Stimulated activated naive CD4-positive, alpha-beta T cell (primary cell): ENCODE data around the gene USP28.
"Not testable (repeated sequence)": the region's sequence is repeated elsewhere in the genome, so short reads cannot be mapped to it uniquely, and the experiment has no call there.

Source experiments
- DNase-seq, 6 experiments: peaks; one replicate each; lab custom pipeline; 2025; lab: John Stamatoyannopoulos, UW

The USP28 gene

DNA sequence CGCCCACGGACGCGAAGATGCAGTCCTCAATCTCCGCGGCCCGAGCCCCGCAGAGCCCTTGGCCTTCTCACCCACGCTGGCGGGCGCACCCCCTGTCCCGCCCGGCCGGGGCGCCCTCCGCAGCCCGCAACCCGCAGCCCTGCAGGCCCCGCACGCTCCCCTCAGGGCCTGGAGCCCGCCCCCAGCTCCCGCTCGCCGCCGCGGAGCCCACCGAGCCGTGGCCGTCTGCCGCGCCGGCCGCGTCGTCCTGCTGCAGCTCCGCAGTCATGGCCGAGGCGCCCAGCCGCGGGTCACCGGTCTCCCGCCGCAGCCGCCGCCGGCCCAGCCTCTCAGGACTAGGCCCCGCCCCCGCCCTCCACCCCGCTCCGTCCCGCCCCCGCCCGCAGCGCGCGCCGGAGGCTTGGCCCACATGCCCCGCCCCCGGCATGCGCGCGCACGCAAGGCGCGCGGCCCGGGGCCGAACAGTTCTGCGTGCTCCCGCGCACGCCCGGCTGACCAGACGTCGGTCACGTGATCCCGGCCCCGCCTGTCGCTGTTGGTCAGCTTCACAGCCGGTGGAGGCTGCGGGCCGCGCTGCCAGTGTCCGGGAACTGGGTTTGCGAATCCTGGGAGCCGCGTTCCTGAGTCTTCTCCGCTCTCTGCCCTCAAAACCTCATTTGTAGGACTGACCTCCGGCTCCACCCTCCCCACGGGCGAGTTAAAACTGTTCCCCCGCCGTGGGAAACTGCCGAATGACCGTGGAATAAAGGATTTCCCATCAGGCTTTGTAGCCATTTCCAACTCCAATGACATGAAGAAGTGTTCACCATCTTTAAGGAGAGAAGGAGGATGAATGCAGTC, at the start of gene USP28:
USP28 (minus strand) TSS at position 339 of the 840 bp plus-strand sequence; CDS start at position 268, 71 bp downstream.
- DNase-seq: peak; percentile 61 to 83 (median 72)

GRCh38 chr11:113923572-113923971, 48.2 kb upstream of the USP28 start:
- DNase-seq: no peak

GRCh38 chr11:113911491-113911890, 36.1 kb upstream of the USP28 start:
- DNase-seq: not testable (repeated sequence)

- DNase-seq: no peak
Observed at GRCh38 chr11:113908098-113908497, 32.7 kb upstream of the USP28 start.

DNA sequence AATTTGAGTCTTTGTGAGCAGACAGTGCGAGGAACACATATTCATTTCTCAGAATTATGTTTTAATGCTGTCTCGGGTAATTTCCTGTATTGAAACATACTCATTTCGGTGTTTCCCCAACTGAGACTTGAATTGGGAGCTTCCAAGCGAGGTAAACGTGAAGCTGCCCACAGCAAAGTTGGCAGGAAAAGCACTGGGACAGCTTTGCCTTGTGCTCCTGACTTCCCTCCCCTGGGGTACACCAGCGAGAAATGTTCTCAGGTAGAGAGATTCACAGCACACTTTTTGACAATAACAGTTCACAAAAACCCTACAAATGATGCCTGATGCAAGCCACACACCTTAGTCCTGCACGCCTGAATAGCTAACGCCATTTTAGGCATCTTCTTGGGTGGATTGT, 32.3 kb upstream of the USP28 start:
- DNase-seq: no peak

GRCh38 chr11:113907152-113907551, 31.8 kb upstream of the USP28 start:
- DNase-seq: no peak

- DNase-seq: no peak
Observed at GRCh38 chr11:113906516-113906915, 31.1 kb upstream of the USP28 start.

DNA sequence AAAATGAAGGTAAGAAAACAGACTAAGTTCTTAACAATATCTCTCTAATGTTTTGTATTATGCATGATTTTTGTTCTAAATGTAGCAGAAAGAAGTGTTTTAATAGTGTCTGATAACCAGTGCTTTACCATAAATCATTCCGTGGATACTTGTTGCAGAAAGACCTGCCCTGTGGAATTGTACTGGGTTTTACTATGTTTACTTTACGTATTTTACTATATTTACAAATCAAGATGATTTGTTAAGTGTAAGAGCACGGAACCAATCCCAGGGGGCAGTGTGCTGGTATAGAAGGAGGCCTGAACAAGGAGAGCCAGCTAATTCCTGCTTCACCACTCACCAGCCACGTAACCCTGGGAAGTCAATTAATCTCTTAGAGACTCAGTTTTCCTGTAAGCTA, 30.7 kb upstream of the USP28 start:
- no peak for DNase-seq

GRCh38 chr11:113904379-113905101, 29.2 kb upstream of the USP28 start, which contains the start of gene HTR3B:
HTR3B (plus strand) TSS chr11:113904796; CDS start chr11:113904934, 138 bp downstream.
- no peak for DNase-seq

GRCh38 chr11:113901141-113901540, 25.8 kb upstream of the USP28 start:
- no peak for DNase-seq

DNA sequence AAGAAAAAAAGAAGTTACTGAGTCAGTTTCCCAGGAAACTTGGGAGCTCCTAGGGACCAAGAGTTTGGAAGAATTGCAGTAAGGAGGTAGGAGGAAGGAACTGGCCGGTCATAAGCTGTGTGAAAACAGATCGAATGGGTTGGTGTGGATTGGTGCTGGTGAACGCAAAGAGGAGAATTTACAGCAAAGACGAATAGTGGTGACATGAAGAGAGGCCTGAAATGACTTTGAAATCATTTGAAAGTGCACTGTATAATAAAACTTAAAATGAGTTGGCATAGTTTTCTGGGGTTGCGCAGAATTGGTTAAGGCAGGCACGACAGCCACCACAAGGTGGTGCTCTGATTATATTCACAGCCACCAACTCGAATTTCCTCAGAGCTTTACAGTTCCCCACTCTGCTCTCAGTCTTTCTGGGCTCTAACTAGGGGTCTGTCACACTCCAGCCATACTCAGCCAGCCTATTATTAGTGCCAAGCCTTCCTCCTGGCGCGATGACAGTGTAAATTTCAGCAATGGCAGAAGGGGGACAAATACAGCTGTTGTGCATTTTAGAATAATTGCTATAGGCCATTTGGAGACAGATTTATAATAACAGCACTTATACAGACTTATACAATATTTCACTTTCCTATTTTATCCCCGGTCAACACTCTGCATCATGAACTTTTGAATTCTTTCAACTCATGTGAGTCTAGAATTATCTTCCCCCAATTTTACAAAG, 20.9 kb upstream of the USP28 start:
- DNase-seq: peak in 4 of 6 experiments; percentile 4 to 43 (median 26)

DNA sequence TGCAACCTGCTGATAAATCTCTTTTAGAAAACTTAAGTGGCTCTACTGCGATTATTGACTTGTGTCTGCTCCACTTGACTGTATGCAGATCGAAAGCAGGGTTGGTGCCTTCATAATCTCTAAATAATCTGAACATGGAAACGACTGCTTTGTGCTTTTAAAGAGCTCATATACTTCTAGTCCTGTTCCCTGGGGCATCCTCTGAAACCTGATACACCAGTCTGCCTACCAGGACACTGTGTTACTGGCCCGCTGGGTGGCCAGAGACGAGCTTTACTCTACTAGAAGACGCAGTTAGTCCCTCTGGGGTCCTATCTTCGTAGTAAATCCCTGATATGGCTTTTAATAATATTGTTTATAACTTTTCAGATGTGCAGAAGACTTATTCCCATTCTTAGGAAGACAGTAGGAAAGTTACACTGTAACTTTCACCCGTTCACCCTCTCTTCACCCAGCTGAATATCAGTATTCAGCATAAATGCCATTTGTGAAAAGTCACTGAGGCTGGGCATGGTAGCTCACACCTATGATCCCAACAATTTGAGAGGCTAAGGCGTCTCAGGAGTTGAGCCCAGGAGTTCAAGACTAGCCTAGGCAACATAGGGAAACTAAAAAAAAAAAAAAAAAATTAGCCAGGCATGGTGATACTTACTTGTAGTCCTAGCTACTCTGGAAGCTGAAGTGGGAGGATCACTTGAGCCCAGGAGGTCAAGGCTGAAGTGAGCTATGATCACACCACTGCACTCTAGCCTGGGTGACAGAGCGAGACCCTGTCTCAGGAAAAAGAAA, 20.2 kb upstream of the USP28 start:
- no peak for DNase-seq

GRCh38 chr11:113894421-113894996, 19.1 kb upstream of the USP28 start:
- DNase-seq: no peak

DNA sequence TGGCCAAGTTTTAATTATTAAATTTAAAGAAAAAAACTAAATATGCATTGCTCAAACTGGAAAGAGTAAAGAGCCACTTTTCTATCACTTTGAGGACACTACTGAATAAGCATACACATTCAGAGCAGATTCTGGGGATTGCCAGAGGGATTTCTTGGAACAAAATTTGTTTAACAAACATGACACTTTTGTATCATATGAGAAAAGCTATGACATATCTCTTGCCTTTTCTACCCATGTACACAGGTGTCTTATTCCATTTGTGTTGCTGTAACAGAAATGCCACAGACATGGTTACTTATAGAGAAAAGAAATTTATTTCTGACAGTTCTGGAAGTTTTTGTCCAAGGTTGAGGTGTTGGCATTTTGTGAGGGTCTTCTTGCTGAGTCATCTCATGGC, 13.5 kb upstream of the USP28 start:
- no peak for DNase-seq

DNA sequence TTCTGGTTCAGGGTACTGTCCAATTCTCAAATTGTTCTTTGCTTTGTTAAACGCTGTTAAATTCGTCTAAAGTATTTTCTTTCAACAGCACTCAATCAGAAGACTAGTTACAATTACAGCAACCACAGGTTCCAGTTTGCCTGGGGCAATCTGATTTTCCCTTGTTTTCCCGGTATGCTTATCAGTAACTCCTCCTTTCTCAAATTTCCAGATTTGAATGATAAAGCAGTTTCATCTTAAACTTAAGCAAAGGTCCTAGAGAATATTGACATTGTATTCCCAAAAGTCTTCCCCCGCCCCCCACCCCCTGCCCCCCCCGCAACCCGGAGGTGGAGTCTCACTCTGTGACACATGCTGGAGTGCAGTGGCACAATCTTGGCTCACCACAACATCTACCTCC, 10.5 kb upstream of the USP28 start:
- no peak for DNase-seq

GRCh38 chr11:113884361-113884836, 9.0 kb upstream of the USP28 start:
- DNase-seq: no peak

- DNase-seq: no peak
Observed at GRCh38 chr11:113881856-113882255, 6.5 kb upstream of the USP28 start.

DNA sequence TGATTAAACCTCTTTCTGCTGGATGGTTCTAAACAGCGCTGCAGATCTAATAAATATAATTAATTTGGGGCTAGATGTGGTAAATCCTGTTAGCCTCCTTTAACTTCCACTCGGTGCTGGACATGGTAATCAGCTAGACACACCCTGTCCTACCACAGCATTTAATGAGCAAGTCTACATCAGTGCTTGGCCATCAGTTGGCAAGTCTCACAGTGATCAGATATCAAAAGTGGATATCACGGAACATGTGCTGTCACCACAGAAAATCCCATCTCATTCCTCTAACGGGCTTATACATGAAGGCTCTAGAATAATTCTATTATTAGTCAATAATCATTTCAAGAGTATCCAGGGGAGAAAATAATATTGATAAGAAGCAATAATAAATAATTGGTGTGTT, 5.6 kb upstream of the USP28 start:
- DNase-seq: no peak

- not testable (repeated sequence) for DNase-seq
Observed at GRCh38 chr11:113879446-113879845, 4.1 kb upstream of the USP28 start.

- DNase-seq: no peak
Observed at GRCh38 chr11:113877670-113878055, 2.3 kb upstream of the USP28 start.
